ENCODE measurements around the gene APOBEC4.
A peak's percentile ranks its signal among the peaks of the same experiment; 100 is the strongest.

Gene APOBEC4, protein sequence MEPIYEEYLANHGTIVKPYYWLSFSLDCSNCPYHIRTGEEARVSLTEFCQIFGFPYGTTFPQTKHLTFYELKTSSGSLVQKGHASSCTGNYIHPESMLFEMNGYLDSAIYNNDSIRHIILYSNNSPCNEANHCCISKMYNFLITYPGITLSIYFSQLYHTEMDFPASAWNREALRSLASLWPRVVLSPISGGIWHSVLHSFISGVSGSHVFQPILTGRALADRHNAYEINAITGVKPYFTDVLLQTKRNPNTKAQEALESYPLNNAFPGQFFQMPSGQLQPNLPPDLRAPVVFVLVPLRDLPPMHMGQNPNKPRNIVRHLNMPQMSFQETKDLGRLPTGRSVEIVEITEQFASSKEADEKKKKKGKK

DNA sequence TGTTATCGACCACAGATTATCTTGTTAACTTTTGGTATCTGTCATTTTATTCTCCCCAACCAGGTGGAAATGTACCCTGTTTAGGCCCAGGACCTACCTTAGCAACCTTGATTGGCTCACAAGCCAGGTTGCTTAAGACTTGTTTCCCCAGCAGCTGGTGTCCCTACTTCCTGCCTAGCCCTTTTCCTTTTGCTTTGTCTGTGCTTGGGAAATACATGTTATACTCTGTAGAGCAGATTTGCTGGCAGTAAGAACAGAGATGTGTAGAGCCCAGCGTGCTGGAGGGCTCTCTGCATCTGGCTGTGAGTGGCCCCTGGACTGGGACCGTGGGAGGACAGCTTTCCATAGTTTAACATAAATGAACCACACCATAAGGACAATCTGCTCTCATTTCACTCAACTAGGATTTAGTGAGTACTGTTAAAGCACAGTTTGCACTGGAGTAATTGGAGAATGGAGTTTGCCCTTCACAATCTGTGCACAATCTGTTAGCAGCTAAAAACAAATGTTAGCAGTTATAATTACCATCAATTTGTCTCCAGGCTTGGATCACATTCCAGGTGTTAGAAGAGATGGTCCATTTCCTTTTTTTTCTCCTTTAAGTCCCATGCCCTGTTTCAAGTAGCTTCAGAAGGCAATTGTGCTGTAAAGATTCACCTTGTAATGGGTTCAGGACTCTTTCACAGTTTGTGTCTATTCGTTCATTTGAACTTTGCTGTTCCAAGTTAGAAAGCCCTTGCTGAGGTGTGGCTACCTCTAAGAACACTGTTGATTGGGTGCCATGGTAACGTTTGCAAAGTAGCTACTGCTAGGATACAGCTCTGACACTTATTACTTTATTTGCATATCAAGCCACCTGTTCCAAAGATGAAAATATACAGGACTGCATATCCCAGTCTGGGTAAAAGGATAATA is at the start of gene APOBEC4:
TSS of gene APOBEC4 (minus strand) at position 770 of the 915 bp plus-strand sequence. CDS start 4,535 bp downstream, outside the sequence.
- TF ChIP-seq, protein P1, sequence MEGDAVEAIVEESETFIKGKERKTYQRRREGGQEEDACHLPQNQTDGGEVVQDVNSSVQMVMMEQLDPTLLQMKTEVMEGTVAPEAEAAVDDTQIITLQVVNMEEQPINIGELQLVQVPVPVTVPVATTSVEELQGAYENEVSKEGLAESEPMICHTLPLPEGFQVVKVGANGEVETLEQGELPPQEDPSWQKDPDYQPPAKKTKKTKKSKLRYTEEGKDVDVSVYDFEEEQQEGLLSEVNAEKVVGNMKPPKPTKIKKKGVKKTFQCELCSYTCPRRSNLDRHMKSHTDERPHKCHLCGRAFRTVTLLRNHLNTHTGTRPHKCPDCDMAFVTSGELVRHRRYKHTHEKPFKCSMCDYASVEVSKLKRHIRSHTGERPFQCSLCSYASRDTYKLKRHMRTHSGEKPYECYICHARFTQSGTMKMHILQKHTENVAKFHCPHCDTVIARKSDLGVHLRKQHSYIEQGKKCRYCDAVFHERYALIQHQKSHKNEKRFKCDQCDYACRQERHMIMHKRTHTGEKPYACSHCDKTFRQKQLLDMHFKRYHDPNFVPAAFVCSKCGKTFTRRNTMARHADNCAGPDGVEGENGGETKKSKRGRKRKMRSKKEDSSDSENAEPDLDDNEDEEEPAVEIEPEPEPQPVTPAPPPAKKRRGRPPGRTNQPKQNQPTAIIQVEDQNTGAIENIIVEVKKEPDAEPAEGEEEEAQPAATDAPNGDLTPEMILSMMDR (conservative IDR thresholded peaks at IDR 0.05; ENCODE audit: low read depth, low read length) = no peak
- no peak for DNase-seq (ENCODE audit: low read depth)
- H3K4me3 ChIP-seq (ENCODE audit: low read length) = no peak within 1 kb of the TSS

DNA sequence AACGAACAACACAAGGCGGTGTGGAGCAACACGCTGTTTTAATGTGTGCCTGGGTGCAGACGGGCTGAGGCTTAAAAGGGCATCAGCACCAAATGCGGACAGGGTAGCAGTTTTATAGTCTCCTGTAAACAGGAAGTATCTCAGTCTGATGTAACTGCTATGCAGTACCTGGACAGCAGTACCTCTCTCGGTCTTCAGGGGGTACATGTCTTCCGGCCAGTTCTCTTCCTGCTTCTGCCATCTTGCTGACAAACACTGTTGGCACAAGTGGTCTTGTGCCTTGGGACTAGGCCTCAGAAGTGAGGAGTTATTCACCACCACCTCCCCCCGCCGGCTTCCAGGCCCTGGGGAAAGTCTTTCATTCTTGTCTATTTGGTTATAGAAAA is 49.7 kb upstream of the APOBEC4 start:
- no peak for DNase-seq (ENCODE audit: low read depth)
- H3K4me3 ChIP-seq (ENCODE audit: low read length) = no peak overlapping the region
- TF ChIP-seq, protein P1 (conservative IDR thresholded peaks at IDR 0.05; ENCODE audit: low read depth, low read length) = no peak

DNA sequence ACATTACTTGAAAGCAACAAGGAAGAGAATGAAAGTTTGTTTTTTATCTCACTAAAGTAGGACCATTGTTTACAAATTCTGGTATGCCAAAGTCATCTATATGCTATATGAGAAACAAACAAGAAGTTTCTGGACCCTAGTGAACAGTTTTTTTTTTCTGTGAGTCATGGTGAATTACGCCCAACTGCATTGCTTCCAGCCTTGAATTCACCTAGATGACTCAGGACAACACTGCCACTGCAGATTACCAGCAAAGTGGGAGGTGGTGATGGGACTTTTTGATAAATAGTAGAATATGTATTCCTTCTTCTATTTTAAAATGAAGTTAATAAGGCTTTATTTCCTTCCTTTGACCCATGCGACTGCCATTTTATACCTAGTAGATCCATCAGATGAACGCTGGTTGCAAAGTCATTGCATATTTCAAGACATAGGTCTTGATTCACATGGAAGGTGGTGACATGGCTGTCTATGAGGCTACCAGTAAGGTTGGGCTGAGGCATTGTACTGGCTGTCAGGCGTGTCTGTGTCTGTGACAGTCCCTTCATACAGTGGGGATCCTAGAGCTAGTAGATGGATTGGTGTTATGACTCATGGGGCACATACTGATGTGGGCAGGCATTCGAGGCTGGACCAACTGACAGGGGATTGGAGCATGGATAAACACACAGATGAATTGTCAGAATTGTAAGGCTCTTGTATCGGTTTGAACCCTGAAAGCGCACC is 49.1 kb upstream of the APOBEC4 start:
- DNase-seq (ENCODE audit: low read depth) = no peak
- TF ChIP-seq, protein P1 (conservative IDR thresholded peaks at IDR 0.05; ENCODE audit: low read depth, low read length) = no peak
- no peak overlapping the region for H3K4me3 ChIP-seq (ENCODE audit: low read length)

DNA sequence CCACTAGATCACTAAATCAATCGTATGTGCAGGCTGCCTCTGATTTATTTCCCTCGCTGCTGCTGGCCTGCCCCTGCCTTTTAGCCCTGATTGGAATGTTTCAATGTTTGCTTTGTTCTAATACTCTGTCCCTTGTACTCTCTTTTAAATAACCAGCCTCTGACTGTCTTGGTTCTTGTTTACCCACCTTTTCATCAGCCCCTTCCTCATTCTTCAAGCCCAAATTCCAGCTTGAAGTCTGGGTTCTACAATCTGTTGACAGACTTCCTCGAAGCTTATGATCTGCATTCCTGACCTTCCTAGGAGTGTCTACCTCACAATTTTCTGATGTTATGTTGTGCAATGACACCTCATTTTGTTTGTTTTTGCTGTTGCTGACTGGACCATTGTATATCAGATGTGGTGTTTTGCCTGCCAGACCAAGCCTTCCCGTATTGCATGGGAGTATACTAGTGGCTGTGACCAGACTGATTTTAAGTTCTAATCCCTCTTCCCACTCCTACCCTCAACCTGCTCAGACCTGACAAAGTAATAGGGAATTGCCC is 46.6 kb upstream of the APOBEC4 start:
- no peak overlapping the region for H3K4me3 ChIP-seq (ENCODE audit: low read length)
- DNase-seq (ENCODE audit: low read depth) = peak; percentile 14
- TF ChIP-seq, protein P1 (conservative IDR thresholded peaks at IDR 0.05; ENCODE audit: low read depth, low read length) = no peak

DNA sequence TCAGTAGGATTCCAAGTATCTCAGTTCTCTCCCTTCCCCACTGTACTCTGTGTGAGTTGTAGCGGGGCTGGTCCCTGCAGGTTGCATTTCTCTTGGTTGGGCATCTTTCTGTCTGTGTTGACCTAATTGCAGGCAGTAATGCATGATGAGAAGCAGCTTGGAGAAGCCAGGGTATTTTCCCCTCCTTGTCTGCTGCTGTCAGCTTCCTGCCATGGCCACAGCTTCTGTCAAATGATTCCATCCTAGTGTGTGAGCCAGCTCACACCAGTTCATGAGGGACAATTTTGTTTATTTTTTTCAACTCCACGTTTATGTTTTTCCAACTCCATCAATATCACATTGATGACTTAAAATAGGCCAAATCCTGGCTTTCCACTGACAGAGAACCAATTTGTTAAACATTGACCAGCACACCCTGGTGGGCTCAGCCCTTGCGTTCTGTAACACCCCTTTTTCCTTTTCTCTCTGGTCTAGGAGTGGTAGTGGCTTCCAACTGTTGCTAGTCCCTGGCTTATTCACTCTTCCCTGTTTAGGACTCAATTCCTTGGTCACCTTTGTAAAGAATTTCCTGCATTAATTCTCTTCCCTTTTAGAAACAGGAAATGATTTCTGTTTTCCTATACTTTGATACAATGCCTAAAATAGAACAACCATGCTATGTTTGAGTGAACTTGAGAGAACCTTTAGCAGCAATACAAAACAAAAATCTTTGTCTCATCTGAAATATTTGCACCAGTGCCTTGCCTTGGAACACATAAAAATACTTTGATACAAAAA is 44.9 kb upstream of the APOBEC4 start:
- TF ChIP-seq, protein P1 (conservative IDR thresholded peaks at IDR 0.05; ENCODE audit: low read depth, low read length) = no peak
- no peak overlapping the region for H3K4me3 ChIP-seq (ENCODE audit: low read length)
- no peak for DNase-seq (ENCODE audit: low read depth)

DNA sequence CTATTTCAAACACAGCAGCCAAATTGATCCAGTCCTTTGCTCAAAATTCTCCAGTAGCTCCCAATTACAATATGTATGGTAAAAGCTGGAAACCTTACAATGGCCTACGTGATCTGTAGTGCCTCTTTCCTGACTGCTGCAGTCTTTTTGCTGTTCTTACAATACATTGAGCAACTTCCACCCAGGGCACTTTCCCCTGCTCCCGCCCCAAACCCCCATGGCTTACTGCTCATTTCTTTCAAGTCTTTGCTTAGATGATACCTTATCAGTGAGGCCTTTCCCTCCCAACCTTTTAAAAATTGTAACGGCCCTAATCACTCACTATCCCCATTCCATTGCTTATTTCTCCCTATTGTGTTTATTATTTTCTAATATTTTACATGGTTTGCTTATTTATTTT is 43.9 kb upstream of the APOBEC4 start:
- TF ChIP-seq, protein P1 (conservative IDR thresholded peaks at IDR 0.05; ENCODE audit: low read depth, low read length) = no peak
- no peak overlapping the region for H3K4me3 ChIP-seq (ENCODE audit: low read length)
- no peak for DNase-seq (ENCODE audit: low read depth)
